Measurements from ENCODE around the gene ARRDC5.
"Not testable (repeated sequence)": the region's sequence is repeated elsewhere in the genome, so short reads cannot be mapped to it uniquely, and the experiment has no call there.

The ARRDC5 gene

DNA sequence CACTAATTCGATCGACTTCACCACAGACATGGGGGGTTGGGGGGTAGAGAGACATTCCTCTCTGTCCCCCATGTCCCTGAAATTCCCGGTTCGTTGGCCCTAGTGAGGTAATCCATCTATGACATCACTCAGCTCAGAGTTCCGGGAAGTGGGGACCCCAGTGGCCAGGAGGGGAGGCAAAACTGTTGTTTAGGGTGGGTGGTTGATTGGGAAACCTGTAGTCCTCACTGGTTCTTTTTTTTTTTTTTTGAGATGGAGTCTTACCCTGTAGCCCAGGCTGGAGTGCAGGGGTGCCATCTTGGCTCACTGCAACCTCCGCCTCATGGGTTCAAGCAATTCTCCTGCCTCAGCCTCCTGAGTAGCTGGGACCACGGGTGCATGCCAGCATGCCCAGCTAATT lies at the start of gene ARRDC5:
Gene ARRDC5 (minus strand): TSS at position 101 of the 400 bp plus-strand sequence. CDS start 71 bp downstream, at position 30.
- no peak for FAIRE-seq

- FAIRE-seq, result no peak
Measured at GRCh38 chr19:4951656-4952055, 49.0 kb upstream of the ARRDC5 start.

- not testable (repeated sequence) for FAIRE-seq
Measured at GRCh38 chr19:4950650-4951049, 48.0 kb upstream of the ARRDC5 start.

DNA sequence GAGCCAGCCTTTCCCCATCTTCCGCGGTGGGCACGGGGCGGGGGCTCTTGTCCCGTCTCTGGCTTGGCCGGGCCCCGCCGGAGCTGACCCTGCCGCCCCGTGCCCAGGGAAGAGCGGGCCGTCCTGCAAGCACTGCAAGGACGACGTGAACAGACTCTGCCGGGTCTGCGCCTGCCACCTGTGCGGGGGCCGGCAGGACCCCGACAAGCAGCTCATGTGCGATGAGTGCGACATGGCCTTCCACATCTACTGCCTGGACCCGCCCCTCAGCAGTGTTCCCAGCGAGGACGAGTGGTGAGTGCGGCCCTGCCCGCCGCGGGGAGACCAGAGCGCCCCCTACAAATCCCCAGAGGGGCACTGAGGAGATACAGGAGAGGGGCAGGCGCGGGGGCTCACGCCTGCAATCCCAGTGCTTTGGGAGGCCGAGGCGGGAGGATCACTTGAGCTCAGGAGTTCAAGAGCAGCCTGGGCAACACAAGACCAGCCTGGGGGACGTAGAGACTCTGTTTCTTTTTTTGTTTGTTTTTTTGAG lies 39.0 kb upstream of the ARRDC5 start:
- not testable (repeated sequence) for FAIRE-seq

- FAIRE-seq, result no peak
Measured at GRCh38 chr19:4939466-4939865, 36.8 kb upstream of the ARRDC5 start.

- not testable (repeated sequence) for FAIRE-seq
Measured at GRCh38 chr19:4938461-4938860, 35.8 kb upstream of the ARRDC5 start.

DNA sequence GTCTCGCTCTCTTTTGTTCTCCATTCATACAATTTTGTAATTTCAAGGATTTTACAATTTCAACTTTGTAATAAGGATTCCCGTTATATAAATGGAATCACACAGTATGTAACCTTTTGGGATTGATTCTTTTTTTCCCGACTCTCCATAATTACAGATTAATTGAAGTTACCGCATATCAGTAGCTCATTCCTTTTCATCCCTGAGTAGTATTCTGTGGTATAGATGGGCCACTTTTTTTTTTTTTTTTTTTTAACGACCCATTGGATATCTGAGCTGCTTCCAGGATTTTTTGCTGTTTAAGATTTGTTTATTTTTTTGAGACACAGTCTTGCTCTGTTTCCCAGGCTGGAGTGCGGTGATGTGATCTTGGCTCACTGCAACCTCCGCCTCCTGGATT lies 34.4 kb upstream of the ARRDC5 start:
- no peak for FAIRE-seq

DNA sequence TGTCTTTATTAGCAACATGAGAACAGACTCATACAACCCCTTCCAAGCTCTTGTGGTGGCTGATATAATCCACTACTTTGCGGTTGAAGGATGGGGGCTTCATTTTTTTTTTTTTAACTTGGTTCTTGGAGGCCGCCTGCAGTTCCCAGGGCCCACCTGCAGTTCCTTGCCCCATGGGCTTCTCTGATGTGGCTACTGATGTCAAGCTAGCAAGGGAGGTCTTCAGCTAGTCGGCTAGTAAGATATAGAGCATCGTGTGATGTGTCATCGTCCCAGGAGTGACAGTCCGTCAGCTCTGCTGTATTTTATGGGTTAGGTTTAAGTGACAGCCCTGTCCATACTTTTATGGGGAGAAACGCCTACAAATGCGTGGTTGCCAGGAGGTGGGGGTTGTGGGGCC lies 32.7 kb upstream of the ARRDC5 start:
- FAIRE-seq, result no peak

- FAIRE-seq, result no peak
Measured at GRCh38 chr19:4933528-4933927, 30.8 kb upstream of the ARRDC5 start.

DNA sequence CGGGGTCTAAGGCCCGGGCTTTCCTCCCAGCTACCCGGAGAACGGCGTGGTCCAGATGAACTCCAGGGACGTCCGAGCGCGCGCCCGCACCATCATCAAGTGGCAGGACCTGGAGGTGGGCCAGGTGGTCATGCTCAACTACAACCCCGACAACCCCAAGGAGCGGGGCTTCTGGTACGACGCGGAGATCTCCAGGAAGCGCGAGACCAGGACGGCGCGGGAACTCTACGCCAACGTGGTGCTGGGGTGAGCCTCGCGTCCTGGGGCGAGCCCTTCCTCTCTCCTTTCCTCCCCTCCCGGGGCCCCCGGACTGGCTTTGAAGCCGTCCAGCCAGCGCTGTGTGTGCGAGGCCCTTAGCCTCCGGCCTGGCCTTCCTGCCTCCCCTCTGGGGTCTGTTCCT lies 30.0 kb upstream of the ARRDC5 start:
- no peak for FAIRE-seq

DNA sequence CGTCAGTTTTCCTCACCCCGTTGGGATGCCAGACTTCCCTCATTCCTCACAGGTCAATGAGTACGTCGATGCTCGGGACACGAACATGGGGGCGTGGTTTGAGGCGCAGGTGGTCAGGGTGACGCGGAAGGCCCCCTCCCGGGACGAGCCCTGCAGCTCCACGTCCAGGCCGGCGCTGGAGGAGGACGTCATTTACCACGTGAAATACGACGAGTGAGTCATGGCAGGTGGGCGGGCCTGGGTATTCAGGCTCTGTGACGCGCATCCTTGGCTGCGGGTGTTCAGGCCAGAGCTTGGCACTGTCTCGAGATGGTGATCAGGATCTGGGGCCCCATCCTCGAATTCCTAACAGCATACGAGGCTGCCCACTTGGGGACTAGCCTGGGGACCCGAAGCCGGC lies 28.0 kb upstream of the ARRDC5 start:
- FAIRE-seq, result no peak

- FAIRE-seq, result no peak
Measured at GRCh38 chr19:4929186-4929585, 26.5 kb upstream of the ARRDC5 start.

- FAIRE-seq, result no peak
Measured at GRCh38 chr19:4923276-4923747, 20.6 kb upstream of the ARRDC5 start.

DNA sequence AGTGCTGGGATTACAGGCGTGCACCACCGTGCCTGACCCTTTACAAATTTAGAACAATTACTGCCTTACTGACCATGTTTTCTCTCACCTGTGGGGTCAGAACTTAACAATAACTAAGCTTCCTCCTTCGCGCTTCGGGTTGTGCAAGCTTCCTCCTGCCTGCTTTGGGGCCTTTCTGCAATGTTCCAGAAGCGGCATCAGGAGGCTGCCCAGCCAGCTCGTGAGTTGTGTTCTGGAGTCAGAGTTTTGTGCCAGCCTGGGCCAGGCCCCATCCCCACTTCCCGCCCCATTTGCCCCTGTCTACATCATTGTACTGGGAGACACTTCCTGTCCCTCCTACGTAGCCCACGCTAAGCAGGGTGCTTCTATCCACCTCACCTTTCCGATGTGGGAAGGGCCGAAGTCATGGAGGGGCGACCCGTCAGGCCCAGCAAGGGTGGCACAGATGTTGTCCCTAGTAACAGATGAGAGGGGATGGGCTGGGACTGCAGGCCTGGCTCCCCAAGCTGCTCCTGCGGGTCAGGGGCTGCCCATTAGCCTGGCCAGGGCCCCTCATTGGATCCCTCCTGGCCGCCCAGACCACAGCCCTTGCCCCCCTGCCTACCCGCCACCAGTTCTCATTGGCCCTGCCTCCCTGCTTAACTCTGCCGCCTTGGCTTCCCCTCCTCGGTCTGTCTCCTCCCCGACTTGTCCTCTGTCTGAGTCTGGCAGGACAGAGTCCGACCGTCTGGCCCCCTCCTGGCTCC lies 20.0 kb upstream of the ARRDC5 start:
- no peak for FAIRE-seq

GRCh38 chr19:4916292-4917082 lies 13.8 kb upstream of the ARRDC5 start:
- no peak for FAIRE-seq

DNA sequence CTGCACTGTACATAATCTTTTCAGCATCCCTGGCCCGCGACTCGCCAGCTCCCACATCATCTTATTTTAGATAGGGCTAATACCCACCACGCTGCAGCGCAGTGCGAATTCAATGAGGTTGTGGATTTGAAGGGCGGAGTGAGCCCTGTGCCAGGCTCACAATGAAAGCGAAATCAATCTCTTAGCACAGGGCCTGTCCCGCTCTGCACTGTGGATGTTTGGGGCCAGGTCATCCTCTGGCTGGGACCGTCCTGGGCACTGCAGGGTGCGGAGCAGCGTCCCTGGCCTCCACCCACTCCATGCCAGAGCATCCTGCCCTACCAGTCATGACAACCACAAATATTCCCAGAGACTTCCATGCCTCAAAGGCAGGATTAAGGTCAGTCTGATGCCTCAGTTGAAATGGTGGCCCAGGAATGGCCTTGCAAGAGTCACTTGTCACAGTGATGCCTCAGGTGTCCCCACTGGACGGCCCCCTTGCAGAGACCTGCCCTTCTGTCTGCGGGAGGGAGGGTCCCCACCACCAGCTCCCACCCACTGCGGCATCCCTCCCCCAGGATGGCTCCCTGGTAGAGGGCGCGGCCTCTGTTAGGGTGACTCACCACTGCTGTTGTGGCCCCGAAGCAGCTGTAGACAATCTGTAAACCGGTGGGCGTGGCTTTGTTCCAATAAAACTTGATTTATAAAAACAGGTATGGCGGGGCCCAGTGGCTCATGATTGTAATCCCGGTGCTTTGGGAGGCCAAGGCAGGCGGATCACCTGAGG lies 12.2 kb upstream of the ARRDC5 start:
- FAIRE-seq, result no peak

- no peak for FAIRE-seq
Measured at GRCh38 chr19:4913996-4914735, 11.5 kb upstream of the ARRDC5 start.

DNA sequence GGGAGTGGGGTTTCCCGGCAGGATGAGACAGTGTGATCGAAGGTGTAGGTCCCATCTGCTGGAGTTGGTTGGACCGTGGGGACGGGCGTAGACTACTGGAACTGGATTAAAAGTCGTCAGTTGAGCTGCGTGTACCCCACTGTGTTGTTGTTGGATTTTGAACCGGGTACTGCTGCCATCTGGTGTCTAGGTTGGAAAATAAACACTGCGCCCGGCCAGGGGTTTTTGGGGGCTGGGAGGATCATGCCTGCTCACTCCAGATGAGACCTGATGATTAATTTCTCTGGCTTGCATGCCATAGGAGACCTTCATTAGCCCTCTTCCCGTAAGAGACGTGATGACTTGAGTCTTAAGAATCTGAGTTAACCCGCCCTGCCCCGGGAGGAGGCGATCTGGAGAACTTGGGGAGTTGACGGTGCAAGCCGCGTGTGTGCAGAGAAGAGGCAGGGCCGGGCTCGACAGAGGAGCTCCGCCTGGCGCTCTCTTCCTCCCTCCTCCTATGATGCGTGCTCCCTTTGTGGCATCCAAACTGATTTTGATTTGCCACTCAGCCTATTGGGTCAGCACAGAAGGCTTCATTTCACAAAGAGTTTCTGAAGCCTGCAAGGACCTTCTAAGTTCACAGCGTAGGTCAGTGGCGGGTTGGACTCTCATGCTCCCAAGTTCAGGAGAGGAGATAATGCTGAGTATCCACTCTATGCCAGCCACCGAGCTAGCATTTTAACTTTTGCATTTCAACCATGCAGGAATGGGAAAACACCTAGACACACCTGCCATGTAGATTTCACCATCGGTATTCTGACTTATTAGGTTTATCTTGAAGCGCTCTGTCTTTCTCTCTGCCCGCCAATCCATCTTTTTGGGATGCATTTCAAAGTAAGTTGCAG lies 9.3 kb upstream of the ARRDC5 start:
- FAIRE-seq, result peak; percentile 95

- FAIRE-seq, result no peak
Measured at GRCh38 chr19:4911314-4911713, 8.6 kb upstream of the ARRDC5 start.

DNA sequence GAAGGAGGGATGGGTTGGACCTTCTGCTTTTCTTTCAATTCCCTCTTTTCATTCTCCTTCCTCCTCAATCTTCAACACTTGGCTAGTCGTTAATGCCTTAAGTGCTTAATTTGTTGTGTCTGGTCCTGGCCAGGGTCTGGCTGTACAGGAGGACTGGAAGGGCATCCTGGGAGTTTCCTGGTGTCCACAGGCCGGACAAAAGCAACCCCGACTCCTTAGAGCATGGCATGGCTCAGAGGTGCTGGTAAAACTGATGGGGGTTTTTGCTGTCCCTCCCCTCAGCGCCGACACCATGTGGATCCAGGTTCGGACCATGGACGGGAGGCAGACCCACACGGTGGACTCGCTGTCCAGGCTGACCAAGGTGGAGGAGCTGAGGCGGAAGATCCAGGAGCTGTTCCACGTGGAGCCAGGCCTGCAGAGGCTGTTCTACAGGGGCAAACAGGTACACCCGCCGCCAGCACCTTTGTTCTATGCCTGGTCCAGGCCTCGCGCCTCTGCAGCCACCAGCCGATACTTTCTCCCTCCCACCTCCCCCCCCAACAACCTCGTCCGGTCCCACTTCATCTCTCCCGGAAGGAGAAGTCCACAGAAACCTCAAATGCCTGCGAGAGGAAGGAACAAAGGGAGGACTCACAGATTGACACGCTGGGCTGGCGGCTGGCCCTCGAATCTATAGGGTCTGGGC lies 8.0 kb upstream of the ARRDC5 start:
- no peak for FAIRE-seq

Measured in A204.1 (cell line).